AG09319 (cell line): ENCODE measurements around the gene NTNG1.

ENCODE experiments used
- DNase-seq: peaks from one replicate; pipeline ENCODE4 v3.0.0-alpha.2; 2010; ENCODE audit warnings: low read depth; ENCODE audit errors: extremely low read depth
- CTCF ChIP-seq: IDR thresholded peaks from 2 replicates; pipeline ENCODE4 v1.5.1; 2011; ENCODE audit warnings: low read depth, mild to moderate bottlenecking, inconsistent platforms, low read length, moderate library complexity

NTNG1 gene

GRCh38 chr1:107195476-107195875 lies 54.6 kb downstream of the NTNG1 start:
- TF ChIP-seq CTCF = no peak
- DNase-seq = no peak

- peak; percentile 27 for TF ChIP-seq CTCF
- DNase-seq = no peak
Measured at GRCh38 chr1:107196973-107197562, 56.2 kb downstream of the NTNG1 start.

GRCh38 chr1:107198561-107198960 lies 57.7 kb downstream of the NTNG1 start:
- peak; percentile 2 for DNase-seq

GRCh38 chr1:107200631-107201030 lies 59.8 kb downstream of the NTNG1 start:
- DNase-seq = no peak
- TF ChIP-seq CTCF = no peak

More at GRCh38 chr1:107198561-107198960, 57.7 kb downstream of the NTNG1 start:
- TF ChIP-seq CTCF = no peak

GRCh38 chr1:107202007-107202406 lies 61.2 kb downstream of the NTNG1 start:
- no peak for TF ChIP-seq CTCF
- DNase-seq = no peak

GRCh38 chr1:107213225-107213624 lies 72.4 kb downstream of the NTNG1 start:
- TF ChIP-seq CTCF = no peak
- DNase-seq = no peak

- no peak for TF ChIP-seq CTCF
- no peak for DNase-seq
Measured at GRCh38 chr1:107220036-107220435, 79.2 kb downstream of the NTNG1 start.
